Osteocyte (in vitro differentiated cells): Measurements from ENCODE around the gene FNIP2. TPM values are rescaled to one million over a fixed set of nuclear protein-coding genes. Genes with fewer than 3 reads are reported as not detected.
"Not testable (repeated sequence)": the region's sequence is repeated elsewhere in the genome, so short reads cannot be mapped to it uniquely, and the experiment has no call there.

Experiments
- DNase-seq: peaks from one replicate; pipeline ENCODE4 v3.0.0; 2021; ENCODE audit warnings: mixed read lengths; ENCODE audit not compliant: unreplicated experiment; ENCODE audit errors: extremely low spot score
- H3K27ac Mint-ChIP-seq: one replicate; pipeline ENCODE4 v1.8.0; 2021; ENCODE audit warnings: mild to moderate bottlenecking, mixed read lengths; ENCODE audit not compliant: unreplicated experiment
- H3K27me3 Mint-ChIP-seq: one replicate; pipeline ENCODE4 v1.8.0; 2021; ENCODE audit warnings: mixed read lengths; ENCODE audit not compliant: unreplicated experiment
- H3K36me3 Mint-ChIP-seq: one replicate; pipeline ENCODE4 v1.8.0; 2021; ENCODE audit warnings: mixed read lengths; ENCODE audit not compliant: unreplicated experiment
- H3K4me1 Mint-ChIP-seq: one replicate; pipeline ENCODE4 v1.8.0; 2021; ENCODE audit warnings: mixed read lengths; ENCODE audit not compliant: unreplicated experiment
- H3K4me3 Mint-ChIP-seq: one replicate; pipeline ENCODE4 v1.8.0; 2021; ENCODE audit warnings: mild to moderate bottlenecking, moderate library complexity, mixed read lengths; ENCODE audit not compliant: unreplicated experiment
- H3K9me3 Mint-ChIP-seq: one replicate; pipeline ENCODE4 v1.8.0; 2021; ENCODE audit warnings: mixed read lengths; ENCODE audit not compliant: unreplicated experiment
- total RNA-seq: library from RNA; stranded (reverse); gene quantifications from 2 replicates; pipeline ENCODE4 v1.2.1, GENCODE V29; 2021
- TF ChIP-seq, protein P1 (sequence below): fragments of 200-600 bp; sonication (generic); IDR thresholded peaks from 2 replicates; pipeline ENCODE4 v1.5.0; 2021; ENCODE audit warnings: antibody characterized with exemption, mild to moderate bottlenecking, moderate library complexity

FNIP2 gene
- total RNA-seq, 1 donor from 2014 or later = 14.4 TPM

DNA sequence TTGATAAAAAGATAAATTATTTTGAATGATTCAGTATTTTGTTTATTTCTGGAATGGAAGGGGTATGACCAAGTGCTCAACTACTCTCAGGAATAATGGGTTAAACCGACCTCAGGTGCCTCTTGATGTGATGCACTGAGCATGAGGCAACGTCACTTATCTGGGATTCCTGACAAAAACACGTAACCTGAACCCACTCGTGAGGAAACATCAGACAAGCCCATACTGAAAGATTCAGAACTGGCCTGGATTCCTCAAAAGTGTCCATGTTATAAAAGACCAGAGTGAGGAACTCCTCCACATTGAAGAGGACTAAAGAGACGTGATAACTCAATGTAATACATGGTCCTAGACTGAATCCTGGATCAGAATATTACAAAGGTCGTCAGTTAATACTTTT, 144.0 kb downstream of the FNIP2 start:
- Mint-ChIP-seq H3K9me3 (no peaks in the 10 kb centered on the region), H3K4me3 (no peak overlapping the region), H3K27me3 (no peaks in the 10 kb centered on the region), H3K27ac (peak overlapping the region; percentile 71), H3K36me3 (peaks cover 2% of the 10 kb centered on the region), H3K4me1 (peaks cover 37% of the 10 kb centered on the region)
- DNase-seq = no peak
- TF ChIP-seq, protein P1, sequence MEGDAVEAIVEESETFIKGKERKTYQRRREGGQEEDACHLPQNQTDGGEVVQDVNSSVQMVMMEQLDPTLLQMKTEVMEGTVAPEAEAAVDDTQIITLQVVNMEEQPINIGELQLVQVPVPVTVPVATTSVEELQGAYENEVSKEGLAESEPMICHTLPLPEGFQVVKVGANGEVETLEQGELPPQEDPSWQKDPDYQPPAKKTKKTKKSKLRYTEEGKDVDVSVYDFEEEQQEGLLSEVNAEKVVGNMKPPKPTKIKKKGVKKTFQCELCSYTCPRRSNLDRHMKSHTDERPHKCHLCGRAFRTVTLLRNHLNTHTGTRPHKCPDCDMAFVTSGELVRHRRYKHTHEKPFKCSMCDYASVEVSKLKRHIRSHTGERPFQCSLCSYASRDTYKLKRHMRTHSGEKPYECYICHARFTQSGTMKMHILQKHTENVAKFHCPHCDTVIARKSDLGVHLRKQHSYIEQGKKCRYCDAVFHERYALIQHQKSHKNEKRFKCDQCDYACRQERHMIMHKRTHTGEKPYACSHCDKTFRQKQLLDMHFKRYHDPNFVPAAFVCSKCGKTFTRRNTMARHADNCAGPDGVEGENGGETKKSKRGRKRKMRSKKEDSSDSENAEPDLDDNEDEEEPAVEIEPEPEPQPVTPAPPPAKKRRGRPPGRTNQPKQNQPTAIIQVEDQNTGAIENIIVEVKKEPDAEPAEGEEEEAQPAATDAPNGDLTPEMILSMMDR = no peak

- no peak for DNase-seq
- TF ChIP-seq, protein P1 = no peak
- Mint-ChIP-seq H3K27me3 (no peaks in the 10 kb centered on the region), H3K9me3 (no peaks in the 10 kb centered on the region), H3K36me3 (peaks cover 2% of the 10 kb centered on the region), H3K27ac (peak overlapping the region; percentile 63), H3K4me1 (peaks cover 37% of the 10 kb centered on the region), H3K4me3 (no peak overlapping the region)
Measured at GRCh38 chr4:158913766-158914165, 144.9 kb downstream of the FNIP2 start.

- H3K9me3 Mint-ChIP-seq = no peaks in the 10 kb centered on the region
Measured at GRCh38 chr4:158914218-158914617, 145.4 kb downstream of the FNIP2 start.

GRCh38 chr4:158915683-158916241, 146.9 kb downstream of the FNIP2 start:
- H3K4me1 Mint-ChIP-seq = peaks cover 37% of the 10 kb centered on the region
- DNase-seq = no peak
- H3K4me3 Mint-ChIP-seq = no peak overlapping the region
- TF ChIP-seq, protein P1 = no peak
- H3K36me3 Mint-ChIP-seq = peaks cover 3% of the 10 kb centered on the region
- H3K27ac Mint-ChIP-seq = no peak overlapping the region
- H3K27me3 Mint-ChIP-seq = no peaks in the 10 kb centered on the region
- H3K9me3 Mint-ChIP-seq = peaks cover 7% of the 10 kb centered on the region

More at GRCh38 chr4:158914218-158914617, 145.4 kb downstream of the FNIP2 start:
- Mint-ChIP-seq H3K36me3 (peaks cover 2% of the 10 kb centered on the region), H3K4me3 (no peak overlapping the region), H3K27ac (peak overlapping the region; percentile 63), H3K27me3 (no peaks in the 10 kb centered on the region), H3K4me1 (peaks cover 37% of the 10 kb centered on the region)
- TF ChIP-seq, protein P1 = no peak
- DNase-seq = no peak

GRCh38 chr4:158920452-158920996, 151.7 kb downstream of the FNIP2 start:
- not testable (repeated sequence) for H3K36me3 Mint-ChIP-seq, H3K27ac Mint-ChIP-seq, H3K27me3 Mint-ChIP-seq, H3K4me3 Mint-ChIP-seq, DNase-seq, H3K4me1 Mint-ChIP-seq
- H3K9me3 Mint-ChIP-seq = peaks cover 12% of the 10 kb centered on the region

- not testable (repeated sequence) for H3K36me3 Mint-ChIP-seq, H3K4me1 Mint-ChIP-seq, H3K27me3 Mint-ChIP-seq, H3K27ac Mint-ChIP-seq, H3K4me3 Mint-ChIP-seq, H3K9me3 Mint-ChIP-seq, DNase-seq
Measured at GRCh38 chr4:158927774-158928173, 158.9 kb downstream of the FNIP2 start.
